Measurements from ENCODE around the gene SERPINB1.
"Not testable (repeated sequence)": the region's sequence is repeated elsewhere in the genome, so short reads cannot be mapped to it uniquely, and the experiment has no call there.

Gene SERPINB1

GRCh38 chr6:2865270-2865669, 23.6 kb upstream of the SERPINB1 start:
- no peak for DNase-seq (ENCODE audit: low read depth)
- no peak overlapping the region for H3K4me3 ChIP-seq (ENCODE audit: low read depth, low read length)
- TF ChIP-seq, protein P1, sequence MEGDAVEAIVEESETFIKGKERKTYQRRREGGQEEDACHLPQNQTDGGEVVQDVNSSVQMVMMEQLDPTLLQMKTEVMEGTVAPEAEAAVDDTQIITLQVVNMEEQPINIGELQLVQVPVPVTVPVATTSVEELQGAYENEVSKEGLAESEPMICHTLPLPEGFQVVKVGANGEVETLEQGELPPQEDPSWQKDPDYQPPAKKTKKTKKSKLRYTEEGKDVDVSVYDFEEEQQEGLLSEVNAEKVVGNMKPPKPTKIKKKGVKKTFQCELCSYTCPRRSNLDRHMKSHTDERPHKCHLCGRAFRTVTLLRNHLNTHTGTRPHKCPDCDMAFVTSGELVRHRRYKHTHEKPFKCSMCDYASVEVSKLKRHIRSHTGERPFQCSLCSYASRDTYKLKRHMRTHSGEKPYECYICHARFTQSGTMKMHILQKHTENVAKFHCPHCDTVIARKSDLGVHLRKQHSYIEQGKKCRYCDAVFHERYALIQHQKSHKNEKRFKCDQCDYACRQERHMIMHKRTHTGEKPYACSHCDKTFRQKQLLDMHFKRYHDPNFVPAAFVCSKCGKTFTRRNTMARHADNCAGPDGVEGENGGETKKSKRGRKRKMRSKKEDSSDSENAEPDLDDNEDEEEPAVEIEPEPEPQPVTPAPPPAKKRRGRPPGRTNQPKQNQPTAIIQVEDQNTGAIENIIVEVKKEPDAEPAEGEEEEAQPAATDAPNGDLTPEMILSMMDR (conservative IDR thresholded peaks at IDR 0.05; ENCODE audit: low read depth, low read length), result no peak

- no peak for DNase-seq (ENCODE audit: low read depth)
- no peak overlapping the region for H3K4me3 ChIP-seq (ENCODE audit: low read depth, low read length)
- TF ChIP-seq, protein P1 (conservative IDR thresholded peaks at IDR 0.05; ENCODE audit: low read depth, low read length), result no peak
Observed at GRCh38 chr6:2863901-2864300, 22.2 kb upstream of the SERPINB1 start.

GRCh38 chr6:2862712-2863181, 21.1 kb upstream of the SERPINB1 start:
- no peak overlapping the region for H3K4me3 ChIP-seq (ENCODE audit: low read depth, low read length)
- TF ChIP-seq, protein P1 (conservative IDR thresholded peaks at IDR 0.05; ENCODE audit: low read depth, low read length), result no peak
- no peak for DNase-seq (ENCODE audit: low read depth)

- DNase-seq (ENCODE audit: low read depth), result no peak
- TF ChIP-seq, protein P1 (conservative IDR thresholded peaks at IDR 0.05; ENCODE audit: low read depth, low read length), result no peak
- no peak overlapping the region for H3K4me3 ChIP-seq (ENCODE audit: low read depth, low read length)
Observed at GRCh38 chr6:2861822-2862164, 20.1 kb upstream of the SERPINB1 start.

- no peak for DNase-seq (ENCODE audit: low read depth)
- TF ChIP-seq, protein P1 (conservative IDR thresholded peaks at IDR 0.05; ENCODE audit: low read depth, low read length), result no peak
- no peak overlapping the region for H3K4me3 ChIP-seq (ENCODE audit: low read depth, low read length)
Observed at GRCh38 chr6:2861060-2861821, 19.6 kb upstream of the SERPINB1 start.

GRCh38 chr6:2860706-2861059, 19.0 kb upstream of the SERPINB1 start:
- DNase-seq (ENCODE audit: low read depth); H3K4me3 ChIP-seq (ENCODE audit: low read depth, low read length): not testable (repeated sequence)

DNA sequence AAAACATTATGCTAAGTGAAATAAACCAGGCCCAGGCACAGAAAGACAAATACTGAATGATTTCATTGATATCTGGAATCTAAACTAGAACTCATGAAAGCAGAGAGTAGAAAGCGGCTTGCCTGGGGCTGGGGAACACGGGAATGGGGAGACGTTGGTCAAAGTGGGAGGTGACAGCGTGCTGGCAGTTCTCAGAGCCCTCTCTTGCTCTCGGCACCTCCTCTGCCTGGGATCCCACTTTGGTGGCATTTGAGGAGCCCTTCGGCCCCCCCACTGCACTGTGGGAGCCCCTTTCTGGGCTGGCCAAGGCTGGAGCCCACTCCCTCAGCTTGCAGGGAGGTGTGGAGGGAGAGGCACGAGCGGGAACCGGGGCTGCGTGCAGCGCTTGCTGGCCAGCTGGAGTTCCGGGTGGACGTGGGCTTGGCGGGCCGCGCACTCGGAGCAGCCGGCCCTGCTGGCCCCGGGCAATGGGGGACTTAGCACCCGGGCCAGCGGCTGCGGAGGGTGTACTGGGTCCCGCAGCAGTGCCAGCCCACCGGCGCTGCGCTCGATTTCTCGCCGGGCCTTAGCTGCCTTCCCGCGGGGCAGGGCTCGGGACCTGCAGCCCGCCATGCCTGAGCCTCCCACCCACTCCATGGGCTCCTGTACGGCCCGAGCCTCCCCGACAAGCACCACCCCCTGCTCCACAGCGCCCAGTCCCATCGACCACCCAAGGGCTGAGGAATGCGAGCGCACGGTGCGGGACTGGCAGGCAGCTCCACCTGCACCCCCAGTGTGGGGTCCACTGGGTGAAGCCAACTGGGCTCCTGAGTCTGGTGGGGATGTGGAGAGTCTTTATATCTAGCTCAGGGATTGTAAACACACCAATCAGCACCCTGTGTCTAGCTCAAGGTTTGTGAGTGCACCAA, 18.4 kb upstream of the SERPINB1 start:
- DNase-seq (ENCODE audit: low read depth); H3K4me3 ChIP-seq (ENCODE audit: low read depth, low read length): not testable (repeated sequence)

Data from choroid plexus epithelial cell (primary cell).